ENCODE data around the gene ZNF862.

- TF ChIP-seq CTCF (conservative IDR thresholded peaks at IDR 0.05), result no peak
- TF ChIP-seq EZH2 (IDR thresholded peaks at IDR 0.05; ENCODE audit: low read depth), result no peak
Measured at GRCh38 chr7:149850716-149851115, 12.5 kb downstream of the ZNF862 start.
